ENCODE measurements around the gene ARL9. TPM values are rescaled to one million over a fixed set of nuclear protein-coding genes. Genes with fewer than 3 reads are reported as not detected.

ARL9 gene
- total and polyA plus RNA-seq, 9 of the 15 experiments (the other 6 are each of a cell fraction or from before 2014, with no cell fraction given): 0.10 to 0.15 (median 0.11) TPM; not detected in 6

GRCh38 chr4:56466910-56467283, 38.7 kb upstream of the ARL9 start (continued):
- no peak for TF ChIP-seq ZNF639 (CRISPR knock-in tag; conservative IDR thresholded peaks at IDR 0.05 in 1 of 2, IDR thresholded peaks at IDR 0.05 in 1 of 2)
- peak; percentile 75 for TF ChIP-seq BACH1 (tag; IDR thresholded peaks at IDR 0.05)
- TF ChIP-seq THRA (IDR thresholded peaks at IDR 0.05): no peak
- TF ChIP-seq RAD21 (CRISPR knock-in tag; conservative IDR thresholded peaks at IDR 0.05 in 1 of 2, IDR thresholded peaks at IDR 0.05 in 1 of 2): no peak
- TF ChIP-seq ZBED1 (IDR thresholded peaks at IDR 0.05): no peak
- TF ChIP-seq AFF4 (CRISPR knock-in tag; IDR thresholded peaks at IDR 0.05): 0 out of 2 replicates have a peak, but pooled peaks have one; percentile 87
- no peak for TF ChIP-seq RBM17 (IDR thresholded peaks at IDR 0.05; ENCODE audit: borderline replicate concordance, low read depth, low read length)
- no peak; the same call in 1 of the 2 replicates for TF ChIP-seq GTF2E2 (tag; IDR thresholded peaks at IDR 0.05)
- TF ChIP-seq SFPQ (IDR thresholded peaks at IDR 0.05; ENCODE audit: low read depth, low read length): no peak
- 0 out of 2 replicates have a peak, but pooled peaks have one; percentile 72 for TF ChIP-seq KAT7 (CRISPR knock-in tag; IDR thresholded peaks at IDR 0.05; ENCODE audit: borderline replicate concordance)
- no peak for TF ChIP-seq XRCC5 (IDR thresholded peaks at IDR 0.05; ENCODE audit: low read depth, low read length)
- no peak for TF ChIP-seq PRPF4 (IDR thresholded peaks at IDR 0.05; ENCODE audit: insufficient read depth, low read depth, low read length, poor library complexity, severe bottlenecking)
- no peak for TF ChIP-seq ZFX (CRISPR knock-in tag; IDR thresholded peaks at IDR 0.05)
- peak; percentile 54; the same call in 1 of the 2 replicates for TF ChIP-seq HMGXB4 (CRISPR knock-in tag; IDR thresholded peaks at IDR 0.05)
- TF ChIP-seq SMARCC2 (IDR thresholded peaks at IDR 0.05; ENCODE audit: low read depth): peak; percentile 22; the same call in 1 of the 2 replicates
- TF ChIP-seq ZNF224 (CRISPR knock-in tag; IDR thresholded peaks at IDR 0.05): no peak

Data from K562 (cell line).